ENCODE data around the gene DSG3. TPM values are rescaled to one million over a fixed set of nuclear protein-coding genes. Genes with fewer than 3 reads are reported as not detected.

Gene DSG3
- total and polyA plus RNA-seq, 12 donors: 0.04 to 0.17 (median 0.08) TPM; not detected in 9

GRCh38 chr18:31497404-31497835 is 49.9 kb downstream of the DSG3 start:
- Histone ChIP-seq H3K36me3 (replicated peaks in 1 of 2) (no peaks in the 10 kb centered on the region), H3K4me1 (replicated peaks in 1 of 2) (peaks cover 8% of the 10 kb centered on the region in 2 donors), H3K27ac (no peak overlapping the region), H3K9me3 (replicated peaks in 1 of 3) (no peaks in the 10 kb centered on the region), H3K27me3 (no peaks in the 10 kb centered on the region), H3K4me3 (peak overlapping the region in 3 of 4 donors; percentile 4 to 55 (median 7))
- no peak for TF ChIP-seq CTCF (IDR thresholded peaks at IDR 0.05)
- TF ChIP-seq POLR2A (IDR thresholded peaks at IDR 0.05): no peak
- peak in 1 of 7 donors; percentile 10 for DNase-seq
- intact Hi-C loops (cut with DNase I): no loop called here
- 25 to 56% (median 30%) methylated on average over 8 to 25 of the region's 25 CpGs for WGBS, 4 donors

DNA sequence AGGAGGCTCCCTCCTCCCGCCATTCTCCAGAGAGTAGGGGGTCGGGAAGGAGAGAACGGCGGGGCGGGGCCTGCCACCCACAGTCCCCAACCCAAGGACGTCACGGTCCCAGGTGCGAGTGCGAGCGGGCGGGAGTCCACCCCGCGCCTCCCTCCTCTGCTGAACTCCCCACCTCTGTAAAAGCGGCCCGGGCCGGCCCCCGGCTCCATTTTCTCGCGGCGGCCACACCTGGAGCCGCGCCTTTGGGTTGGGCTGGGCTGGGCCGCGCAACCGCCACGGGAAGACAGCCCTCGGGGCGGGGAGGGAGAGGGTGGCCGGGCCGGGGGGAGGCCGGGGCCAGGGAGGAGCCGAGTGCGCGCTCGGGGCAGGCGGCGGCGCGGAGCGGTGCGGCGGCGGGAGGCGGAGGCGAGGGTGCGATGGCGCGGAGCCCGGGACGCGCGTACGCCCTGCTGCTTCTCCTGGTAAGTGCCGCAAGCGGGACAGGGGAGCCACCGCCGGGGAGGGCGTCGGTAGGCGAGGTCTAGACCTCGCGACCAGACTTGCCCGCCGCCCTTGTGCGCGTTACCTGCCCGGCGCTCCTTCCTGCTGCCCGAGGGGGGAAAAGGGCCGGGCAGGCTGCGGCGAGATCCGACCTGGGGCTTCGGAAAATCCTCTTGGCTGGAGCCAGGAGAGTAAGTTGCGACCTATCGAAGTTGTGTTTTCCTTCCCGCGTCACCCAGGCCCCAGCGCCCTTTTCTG is 50.5 kb downstream of the DSG3 start, which contains the start of gene DSG2:
Gene DSG2 (plus strand): TSS at position 342 of the 738 bp plus-strand sequence. CDS start 75 bp downstream, at position 417.
- TF ChIP-seq POLR2A (IDR thresholded peaks at IDR 0.05) (no peak), CTCF (IDR thresholded peaks at IDR 0.05) (peak in 1 of 6 experiments; percentile 3)
- Histone ChIP-seq H3K27ac (no peak within 1 kb of the TSS), H3K4me3 (peak within 1 kb of the TSS in 3 of 4 donors; percentile 4 to 55 (median 7)), H3K36me3 (replicated peaks in 1 of 2) (no peaks in the 10 kb centered on the region), H3K4me1 (replicated peaks in 1 of 2) (peaks cover 8% of the 10 kb centered on the region in 2 donors), H3K27me3 (no peaks in the 10 kb centered on the region), H3K9me3 (replicated peaks in 1 of 3) (no peaks in the 10 kb centered on the region)
- WGBS, 4 donors: 0 to 2% (median 1%) methylated on average over 21 to 79 of the region's 79 CpGs
- intact Hi-C loops (cut with DNase I): no loop called here
- DNase-seq: peak; percentile 35 to 71 (median 53)

DNA sequence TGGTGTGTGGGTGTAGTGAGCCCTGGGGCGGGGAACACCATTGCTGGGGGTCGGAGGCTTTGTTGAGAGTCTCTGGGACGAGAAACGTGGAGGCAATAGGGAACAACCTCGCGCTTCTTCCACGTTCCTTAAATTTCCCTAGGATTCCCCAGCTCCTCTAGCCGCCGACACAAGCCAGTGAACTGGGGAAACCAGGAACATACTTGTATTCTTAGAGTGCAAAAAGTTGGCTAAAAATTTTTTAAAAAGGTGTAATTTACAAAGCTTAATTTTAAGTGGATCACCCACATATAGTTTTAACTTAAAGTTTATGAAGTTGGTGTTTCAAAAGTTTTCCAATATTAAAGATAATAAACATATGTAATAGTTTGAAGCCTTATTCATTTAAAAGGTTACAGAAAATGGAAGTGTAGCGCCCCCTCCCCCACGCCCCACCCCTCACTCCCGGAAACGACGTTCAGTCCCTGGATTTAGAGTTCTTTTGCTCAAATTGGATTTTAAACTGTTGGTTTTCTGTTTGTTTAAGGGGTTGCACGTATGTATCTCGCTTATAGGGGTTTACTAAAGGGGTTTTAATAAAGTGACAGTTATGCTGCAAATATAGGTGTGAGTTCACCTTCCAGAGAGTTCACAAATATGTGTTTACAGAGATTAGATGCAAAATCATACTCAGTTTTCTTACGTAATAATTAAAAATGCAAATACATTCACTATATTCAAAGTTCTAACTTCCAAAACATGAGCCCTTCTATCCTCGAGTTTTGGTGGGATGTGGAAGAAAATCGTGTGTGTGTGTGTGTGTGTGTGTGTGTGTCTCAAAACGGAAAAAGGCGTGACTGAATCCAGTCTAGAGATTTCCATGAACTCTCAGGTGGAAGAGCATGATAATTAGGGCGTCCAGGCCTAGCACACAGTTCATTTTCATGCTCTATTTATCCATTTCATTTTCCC is 51.3 kb downstream of the DSG3 start:
- intact Hi-C loops (cut with DNase I): no loop called here
- no peaks in the 10 kb centered on the region for H3K36me3 ChIP-seq (replicated peaks in 1 of 2)
- 22 to 23% (median 22%) methylated on average over 21 to 22 of the region's 22 CpGs for WGBS, 4 donors
- peaks cover 8% of the 10 kb centered on the region in 2 donors for H3K4me1 ChIP-seq (replicated peaks in 1 of 2)
- H3K9me3 ChIP-seq (replicated peaks in 1 of 3): no peaks in the 10 kb centered on the region
- no peak overlapping the region for H3K27ac ChIP-seq
- H3K4me3 ChIP-seq: peak overlapping the region in 3 of 4 donors; percentile 4 to 55 (median 7)
- TF ChIP-seq POLR2A (IDR thresholded peaks at IDR 0.05): no peak
- TF ChIP-seq CTCF (IDR thresholded peaks at IDR 0.05): no peak
- H3K27me3 ChIP-seq: no peaks in the 10 kb centered on the region
- no peak for DNase-seq

Measured in adrenal gland (tissue), 12 donors.